Gastrocnemius medialis (tissue), 4 donors: ENCODE measurements around the gene ADGRD1. TPM values are rescaled to one million over a fixed set of nuclear protein-coding genes. Genes with fewer than 3 reads are reported as not detected.

Experiments used
- ATAC-seq, 2 donors: fragments of 150-250 bp; one replicate each; pipeline ENCODE4 v1.9.1; 2016
- DNase-seq, 2 donors: peaks; one replicate each; pipeline ENCODE4 v3.0.0-alpha.2; 2019
- H3K27ac ChIP-seq, 4 donors: fragments of 200-600 bp; sonication (generic); 1 replicate in 1 of 4; 2 replicates in 3 of 4; pipeline ENCODE4 v1.5.1; 2016 to 2018; ENCODE audit warnings: mild to moderate bottlenecking in 2 of 4, moderate library complexity in 1 of 4
- H3K27me3 ChIP-seq, 3 donors: fragments of 200-600 bp; sonication (generic) in 2 of 3; 1 replicate in 1 of 3; 2 replicates in 2 of 3; pipeline versions ENCODE4 v1.5.1 to v1.6.0; 2016 to 2019; ENCODE audit warnings: mild to moderate bottlenecking in 1 of 3, moderate library complexity in 1 of 3
- H3K36me3 ChIP-seq, 2 donors: fragments of 200-600 bp; sonication (generic) in 1 of 2; one replicate each; pipeline ENCODE4 v1.5.1; 2017 to 2018
- H3K4me1 ChIP-seq, 2 donors: fragments of 200-600 bp; sonication (generic) in 1 of 2; one replicate each; pipeline ENCODE4 v1.5.1; 2016 to 2017; ENCODE audit warnings: mild to moderate bottlenecking in 2 of 2
- H3K4me3 ChIP-seq, 4 donors: fragments of 200-600 bp; sonication (generic) in 3 of 4; 1 replicate in 1 of 4; 2 replicates in 3 of 4; pipeline ENCODE4 v1.5.1; 2016 to 2019; ENCODE audit warnings: mild to moderate bottlenecking in 2 of 4
- H3K9me3 ChIP-seq, 3 donors: fragments of 200-600 bp; sonication (generic) in 2 of 3; 1 replicate in 1 of 3; 2 replicates in 2 of 3; pipeline ENCODE4 v1.5.1; 2016 to 2019
- CTCF ChIP-seq, 5 experiments: fragments of 450-650 bp in 3 of 5; fragments of 200-600 bp in 2 of 5; sonication (generic) in 2 of 5; IDR thresholded peaks in 4 of 5; conservative IDR thresholded peaks in 1 of 5; 1 replicate in 4 of 5; 2 replicates in 1 of 5; pipeline ENCODE4 v1.5.1; 2016 to 2019; ENCODE audit warnings: antibody characterized with exemption in 5 of 5, mild to moderate bottlenecking in 3 of 5, moderate library complexity in 3 of 5
- POLR2A ChIP-seq, 2 donors: fragments of 450-650 bp; IDR thresholded peaks; one replicate each; pipeline ENCODE4 v1.6.1; 2017; ENCODE audit warnings: antibody characterized with exemption in 2 of 2, mild to moderate bottlenecking in 2 of 2, moderate library complexity in 2 of 2
- in situ Hi-C, 4 donors: fragments of 200-750 bp; cut with MboI; loops; one replicate each; pipeline versions ENCODE4 v1.15.0 to v1.8.0; 2017; ENCODE audit warnings: low sequenced_read_pairs in 4 of 4
- intact Hi-C: fragments of 100-400 bp; cut with DNase I; formaldehyde crosslinking; loops from one replicate; pipeline ENCODE4 v1.15.1; 2023; ENCODE audit warnings: low total_unique reads
- total RNA-seq, 4 donors: library from RNA; depleted of rRNA; stranded (reverse); fragments of >200 nt; gene quantifications; one replicate each; pipeline versions ENCODE4 v1.1.0 to v1.2.3, GENCODE V29; 2016

The ADGRD1 gene
- total RNA-seq, 4 donors from 2014 or later = 5.3 to 9.6 (median 8.2) TPM

- intact Hi-C loops (no loop called here), in situ Hi-C loops (no loop called here)
- TF ChIP-seq POLR2A (IDR thresholded peaks at IDR 0.05) = no peak
- no peak for TF ChIP-seq CTCF (IDR thresholded peaks at IDR 0.05 in 4 of 5, conservative IDR thresholded peaks at IDR 0.05 in 1 of 5)
- Histone ChIP-seq H3K27me3 (no peaks in the 10 kb centered on the region), H3K27ac (peak overlapping the region in 1 of 4 donors; percentile 10), H3K36me3 (no peaks in the 10 kb centered on the region), H3K4me3 (no peak overlapping the region), H3K4me1 (peaks cover 9 to 12% of the 10 kb centered on the region in 2 donors), H3K9me3 (no peaks in the 10 kb centered on the region)
- DNase-seq = peak in 1 of 2 donors; percentile 45
- peak in 1 of 2 donors; percentile 18 for ATAC-seq
These were observed 57.7 kb downstream of the ADGRD1 start for GRCh38 chr12:131011165-131012079.

GRCh38 chr12:131012279-131013069, 58.8 kb downstream of the ADGRD1 start:
- TF ChIP-seq CTCF (IDR thresholded peaks at IDR 0.05 in 4 of 5, conservative IDR thresholded peaks at IDR 0.05 in 1 of 5) (no peak), POLR2A (IDR thresholded peaks at IDR 0.05) (no peak)
- in situ Hi-C loops = no loop called here
- no peak overlapping the region for H3K27ac ChIP-seq

GRCh38 chr12:131013118-131013517, 59.4 kb downstream of the ADGRD1 start:
- intact Hi-C loops (no loop called here), in situ Hi-C loops (no loop called here)
- H3K27ac ChIP-seq = no peak overlapping the region
- no peaks in the 10 kb centered on the region for H3K36me3 ChIP-seq
- no peak for DNase-seq
- no peak overlapping the region for H3K4me3 ChIP-seq
- H3K27me3 ChIP-seq = no peaks in the 10 kb centered on the region
- ATAC-seq = no peak
- H3K9me3 ChIP-seq = no peaks in the 10 kb centered on the region
- no peaks in the 10 kb centered on the region for H3K4me1 ChIP-seq
- TF ChIP-seq CTCF (IDR thresholded peaks at IDR 0.05 in 4 of 5, conservative IDR thresholded peaks at IDR 0.05 in 1 of 5) (no peak), POLR2A (IDR thresholded peaks at IDR 0.05) (no peak)

More at GRCh38 chr12:131012279-131013069, 58.8 kb downstream of the ADGRD1 start:
- Histone ChIP-seq H3K27me3 (no peaks in the 10 kb centered on the region), H3K9me3 (no peaks in the 10 kb centered on the region), H3K4me1 (peaks cover 2% of the 10 kb centered on the region in 2 donors), H3K36me3 (no peaks in the 10 kb centered on the region), H3K4me3 (no peak overlapping the region)
- DNase-seq (no peak), ATAC-seq (no peak)
- intact Hi-C loops = no loop called here

GRCh38 chr12:131014343-131014742, 60.6 kb downstream of the ADGRD1 start:
- no peaks in the 10 kb centered on the region for H3K4me1 ChIP-seq
- no peak for ATAC-seq
- no peak overlapping the region for H3K4me3 ChIP-seq
- intact Hi-C loops (no loop called here), in situ Hi-C loops (no loop called here)
- no peaks in the 10 kb centered on the region for H3K9me3 ChIP-seq
- TF ChIP-seq POLR2A (IDR thresholded peaks at IDR 0.05) = no peak
- TF ChIP-seq CTCF (IDR thresholded peaks at IDR 0.05 in 4 of 5, conservative IDR thresholded peaks at IDR 0.05 in 1 of 5) = no peak
- no peaks in the 10 kb centered on the region for H3K27me3 ChIP-seq
- no peak for DNase-seq
- H3K27ac ChIP-seq = no peak overlapping the region
- no peaks in the 10 kb centered on the region for H3K36me3 ChIP-seq
